IMR-90 (cell line): ENCODE results near the gene DPP6. TPM values are rescaled to one million over a fixed set of nuclear protein-coding genes. Genes with fewer than 3 reads are reported as not detected.

Experiments
- ATAC-seq: fragments of 200-7000 bp; cut with Tn5 transposase; 2 replicates; pipeline ENCODE4 v1.9.1; 2020; ENCODE audit warnings: low read depth, mild to moderate bottlenecking, moderate library complexity
- BruUV-seq: library from RNA; stranded (reverse); fragments of 400-500 nt; replicated peaks from 2 replicates; lab custom pipeline; 2021; lab: Mats Ljungman, UMichigan
- CTCF ChIA-PET: fragments of 300-600 bp; formaldehyde crosslinking; extraction: SDS; loops from one replicate; lab custom pipeline; 2021; ENCODE audit warnings: antibody characterized with exemption; lab: Yijun Ruan, JAX
- POLR2A ChIA-PET: fragments of 300-600 bp; sonication (Branson Sonifier 250); formaldehyde crosslinking; loops from one replicate; lab custom pipeline; 2022; ENCODE audit warnings: antibody characterized with exemption; ENCODE audit not compliant: unreplicated experiment; lab: Charles Lee
- DNase-seq: peaks from one replicate; pipeline ENCODE4 v3.0.0; 2013
- H2AFZ ChIP-seq: replicated peaks from 2 replicates; pipeline ENCODE3; 2013; ENCODE audit warnings: low read length, mild to moderate bottlenecking; ENCODE audit not compliant: poor library complexity
- H2AK5ac ChIP-seq: 2 replicates; pipeline ENCODE4 v1.6.1; 2013; ENCODE audit warnings: low read depth, low read length, inconsistent platforms
- H2AK9ac ChIP-seq: replicated peaks from 2 replicates; pipeline ENCODE3; 2013; ENCODE audit warnings: mild to moderate bottlenecking, low read depth, low read length, moderate library complexity; ENCODE audit not compliant: poor library complexity
- H2BK120ac ChIP-seq: 2 replicates; pipeline ENCODE4 v1.6.1; 2013; ENCODE audit warnings: low read depth, low read length, inconsistent platforms
- H2BK15ac ChIP-seq: 3 replicates; pipeline ENCODE4 v1.6.1; 2013; ENCODE audit warnings: low read depth, low read length, inconsistent platforms
- H2BK20ac ChIP-seq: 2 replicates; pipeline ENCODE4 v1.6.1; 2013; ENCODE audit warnings: low read depth, mild to moderate bottlenecking, inconsistent platforms, low read length, moderate library complexity
- H2BK5ac ChIP-seq: 2 replicates; pipeline ENCODE4 v1.6.1; 2013; ENCODE audit warnings: mild to moderate bottlenecking, low read depth, low read length, inconsistent platforms; ENCODE audit not compliant: poor library complexity, severe bottlenecking
- H3K14ac ChIP-seq: replicated peaks from 2 replicates; pipeline ENCODE4 v1.6.1; 2013; ENCODE audit warnings: low read depth, low read length, inconsistent platforms
- H3K18ac ChIP-seq: 2 replicates; pipeline ENCODE4 v1.6.1; 2013; ENCODE audit warnings: low read depth, low read length, control low read depth
- H3K23ac ChIP-seq: 2 replicates; pipeline ENCODE4 v1.6.1; 2013; ENCODE audit warnings: low read depth, low read length, inconsistent platforms
- H3K27ac ChIP-seq: 2 replicates; pipeline ENCODE4 v1.5.1; 2013; ENCODE audit warnings: mild to moderate bottlenecking, control low read depth, low read length; ENCODE audit not compliant: insufficient read depth
- H3K27me3 ChIP-seq: 2 replicates; pipeline ENCODE4 v1.6.1; 2013; ENCODE audit warnings: low read length; ENCODE audit not compliant: control insufficient read depth, insufficient read depth
- H3K36me3 ChIP-seq: 2 replicates; pipeline ENCODE4 v1.6.1; 2013; ENCODE audit warnings: low read length, mixed read lengths; ENCODE audit not compliant: control insufficient read depth, insufficient read depth
- H3K4ac ChIP-seq: 2 replicates; pipeline ENCODE4 v1.6.1; 2013; ENCODE audit warnings: low read depth, low read length, inconsistent platforms
- H3K4me1 ChIP-seq: 2 replicates; pipeline ENCODE4 v1.6.1; 2013; ENCODE audit warnings: low read length, mixed read lengths; ENCODE audit not compliant: control insufficient read depth, insufficient read depth
- H3K4me2 ChIP-seq: 2 replicates; pipeline ENCODE4 v1.6.1; 2013; ENCODE audit warnings: low read depth, mild to moderate bottlenecking, control low read depth, low read length, moderate library complexity
- H3K4me3 ChIP-seq: 2 replicates; pipeline ENCODE4 v1.5.1; 2013; ENCODE audit warnings: low read depth, mild to moderate bottlenecking, control low read depth, low read length, moderate library complexity; ENCODE audit not compliant: insufficient read depth
- H3K56ac ChIP-seq: 2 replicates; pipeline ENCODE4 v1.6.1; 2013; ENCODE audit warnings: low read length, inconsistent platforms; ENCODE audit not compliant: insufficient read depth; ENCODE audit errors: extremely low read depth
- H3K79me1 ChIP-seq, 2 experiments: 2 replicates each; pipeline ENCODE4 v1.6.1; 2013; ENCODE audit warnings: low read length in 2 of 2, inconsistent platforms in 1 of 2, low read depth in 1 of 2
- H3K9ac ChIP-seq: 2 replicates; pipeline ENCODE4 v1.6.1; 2013; ENCODE audit warnings: low read depth, low read length, control low read depth
- H3K9me1 ChIP-seq: 2 replicates; pipeline ENCODE4 v1.6.1; 2013; ENCODE audit warnings: low read length, inconsistent platforms; ENCODE audit not compliant: insufficient read depth
- H3K9me3 ChIP-seq: 2 replicates; pipeline ENCODE4 v1.6.1; 2013; ENCODE audit warnings: low read length; ENCODE audit not compliant: control insufficient read depth, insufficient read depth
- H4K20me1 ChIP-seq: 2 replicates; pipeline ENCODE4 v1.6.1; 2013; ENCODE audit warnings: low read length, inconsistent platforms; ENCODE audit not compliant: insufficient read depth
- H4K5ac ChIP-seq: 2 replicates; pipeline ENCODE4 v1.6.1; 2013; ENCODE audit warnings: mild to moderate bottlenecking, low read depth, low read length, control low read depth
- H4K8ac ChIP-seq, 2 experiments: 2 replicates each; pipeline ENCODE4 v1.6.1; 2013; ENCODE audit warnings: low read depth in 2 of 2, low read length in 2 of 2, control low read depth in 1 of 2, inconsistent platforms in 1 of 2
- H4K91ac ChIP-seq: 2 replicates; pipeline ENCODE4 v1.6.1; 2013; ENCODE audit warnings: low read depth, low read length, inconsistent platforms; ENCODE audit not compliant: insufficient read depth
- CEBPB ChIP-seq: IDR thresholded peaks from 2 replicates; pipeline ENCODE4 v1.6.1; 2012; ENCODE audit warnings: low read depth, low read length, improper control_type of control experiment
- CHD1 ChIP-seq: IDR thresholded peaks from 2 replicates; pipeline ENCODE4 v1.6.1; 2012; ENCODE audit warnings: low read depth, low read length, improper control_type of control experiment
- POLR2A ChIP-seq: IDR thresholded peaks from 2 replicates; pipeline ENCODE4 v1.6.1; 2012; ENCODE audit warnings: mild to moderate bottlenecking, low read depth, low read length
- RFX5 ChIP-seq: IDR thresholded peaks from 2 replicates; pipeline ENCODE4 v1.8.0; 2012; ENCODE audit warnings: low read depth, mild to moderate bottlenecking, low read length, moderate library complexity
- SMC3 ChIP-seq: fragments of 150-350 bp; IDR thresholded peaks from 2 replicates; pipeline ENCODE4 v1.6.1; 2016; ENCODE audit warnings: low read depth, mild to moderate bottlenecking, antibody characterized with exemption, low read length, moderate library complexity
- USF2 ChIP-seq: fragments of 150-350 bp; IDR thresholded peaks from 2 replicates; pipeline ENCODE4 v1.6.1; 2017; ENCODE audit warnings: mild to moderate bottlenecking, antibody characterized with exemption, low read length, low read depth
- WGBS, 2 experiments: methylation state at CpG; one replicate each; pipeline versions ENCODE4 v1.1.5 to v1.1.7; 2013; ENCODE audit warnings: missing lambda C conversion rate in 2 of 2; ENCODE audit not compliant: insufficient read length in 1 of 2; ENCODE audit errors: extremely low coverage in 2 of 2; 5-methylcytosine and 5-hydroxymethylcytosine counted together
- dilution Hi-C: fragments of 300-500 bp; cut with HindIII; formaldehyde crosslinking; loops from one replicate; pipeline ENCODE4 v1.14.3; 2018; ENCODE audit warnings: low sequenced_read_pairs; ENCODE audit not compliant: unreplicated experiment
- in situ Hi-C: fragments of 300-500 bp; cut with MboI; formaldehyde crosslinking; loops from 3 replicates; pipeline ENCODE4 v1.14.3; 2019; ENCODE audit warnings: low sequenced_read_pairs, inconsistent platforms, mixed read lengths
- intact Hi-C: fragments of 100-400 bp; cut with micrococcal nuclease; formaldehyde crosslinking; loops from 2 replicates; pipeline ENCODE4 v1.10.0; 2022
- polyA plus RNA-seq, 3 experiments: library from polyadenylated mRNA; depleted of rRNA; stranded (reverse); fragments of >200 nt; gene quantifications; 2 replicates each; pipeline ENCODE4 v1.2.3, GENCODE V29; 2012; ENCODE audit warnings: low replicate concordance in 1 of 3
- total RNA-seq: library from RNA; depleted of rRNA; stranded (reverse); fragments of >200 nt; gene quantifications from 2 replicates; pipeline ENCODE4 v1.2.3, GENCODE V29; 2012

Gene DPP6
- total and polyA plus RNA-seq, 2 of the 4 experiments (the other 2 are of a cell fraction): not detected

- no peak overlapping the region for H2BK5ac ChIP-seq
- no peak overlapping the region for H4K91ac ChIP-seq
- in situ Hi-C loops: no loop called here
- DNase-seq (no peak), ATAC-seq (no peak)
- no TSS peak for BruUV-seq
- no peaks in the 10 kb centered on the region for H3K79me1 ChIP-seq
- H3K9me3 ChIP-seq: peaks cover 31% of the 10 kb centered on the region
- no peaks in the 10 kb centered on the region for H3K36me3 ChIP-seq
- intact Hi-C loops: no loop called here
- no peak overlapping the region for H3K4me2 ChIP-seq
- H3K9me1 ChIP-seq: no peaks in the 10 kb centered on the region
- no peak overlapping the region for H3K4me3 ChIP-seq
- no peak overlapping the region for H3K23ac ChIP-seq
- no peak overlapping the region for H3K14ac ChIP-seq
- WGBS, 2 experiments: 80% methylated on average over 1 of the region's 12 CpGs; no CpG with 5 or more reads in 1 of the 2 experiments
- ChIA-PET POLR2A (no interaction called here), CTCF (no interaction called here)
- no peak overlapping the region for H3K9ac ChIP-seq
- H2AK9ac ChIP-seq: no peak overlapping the region
- H2BK15ac ChIP-seq: no peak overlapping the region
- H3K4ac ChIP-seq: no peak overlapping the region
- H3K27me3 ChIP-seq: no peaks in the 10 kb centered on the region
- H3K56ac ChIP-seq: no peak overlapping the region
- no peaks in the 10 kb centered on the region for H4K20me1 ChIP-seq
- no peak overlapping the region for H2BK20ac ChIP-seq
- H4K8ac ChIP-seq: no peak overlapping the region
- H2BK120ac ChIP-seq: no peak overlapping the region
- no peak overlapping the region for H3K27ac ChIP-seq
- no peak overlapping the region for H2AK5ac ChIP-seq
- dilution Hi-C loops: no loop called here
- H2AFZ ChIP-seq: no peak overlapping the region
- TF ChIP-seq RFX5 (no peak), SMC3 (no peak), POLR2A (no peak), CEBPB (no peak), USF2 (no peak), CHD1 (no peak)
- H3K18ac ChIP-seq: no peak overlapping the region
- no peaks in the 10 kb centered on the region for H3K4me1 ChIP-seq
- no peak overlapping the region for H4K5ac ChIP-seq
Measured at GRCh38 chr7:154647625-154648024, 595.4 kb downstream of the DPP6 start.
